ENCODE data around the gene ALPL.

ALPL gene

DNA sequence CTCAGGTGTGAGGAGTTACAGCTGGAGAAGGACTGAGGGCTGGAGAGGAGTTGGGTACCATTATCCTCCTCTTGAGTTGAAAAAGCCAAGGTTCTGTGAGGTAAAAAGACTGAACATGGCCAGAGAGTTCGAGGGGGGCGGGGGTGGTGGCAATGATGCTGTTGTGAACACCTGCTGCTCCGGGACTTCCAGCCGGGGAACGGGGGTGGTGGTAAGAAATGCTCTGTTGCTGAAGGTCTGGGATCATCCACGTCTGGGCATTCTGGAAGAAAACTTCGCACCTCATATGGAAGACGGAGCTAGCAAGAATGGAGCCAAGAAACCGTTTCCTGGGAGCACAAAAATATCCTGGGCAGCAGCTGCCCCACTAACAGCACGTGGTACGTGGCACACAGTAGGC lies 20.1 kb upstream of the ALPL start:
- H3K4me3 ChIP-seq (ENCODE audit: control insufficient read depth, low read depth, low read length) = no peak overlapping the region
- no peak for DNase-seq (ENCODE audit: low read depth)
- TF ChIP-seq, protein P1, sequence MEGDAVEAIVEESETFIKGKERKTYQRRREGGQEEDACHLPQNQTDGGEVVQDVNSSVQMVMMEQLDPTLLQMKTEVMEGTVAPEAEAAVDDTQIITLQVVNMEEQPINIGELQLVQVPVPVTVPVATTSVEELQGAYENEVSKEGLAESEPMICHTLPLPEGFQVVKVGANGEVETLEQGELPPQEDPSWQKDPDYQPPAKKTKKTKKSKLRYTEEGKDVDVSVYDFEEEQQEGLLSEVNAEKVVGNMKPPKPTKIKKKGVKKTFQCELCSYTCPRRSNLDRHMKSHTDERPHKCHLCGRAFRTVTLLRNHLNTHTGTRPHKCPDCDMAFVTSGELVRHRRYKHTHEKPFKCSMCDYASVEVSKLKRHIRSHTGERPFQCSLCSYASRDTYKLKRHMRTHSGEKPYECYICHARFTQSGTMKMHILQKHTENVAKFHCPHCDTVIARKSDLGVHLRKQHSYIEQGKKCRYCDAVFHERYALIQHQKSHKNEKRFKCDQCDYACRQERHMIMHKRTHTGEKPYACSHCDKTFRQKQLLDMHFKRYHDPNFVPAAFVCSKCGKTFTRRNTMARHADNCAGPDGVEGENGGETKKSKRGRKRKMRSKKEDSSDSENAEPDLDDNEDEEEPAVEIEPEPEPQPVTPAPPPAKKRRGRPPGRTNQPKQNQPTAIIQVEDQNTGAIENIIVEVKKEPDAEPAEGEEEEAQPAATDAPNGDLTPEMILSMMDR (conservative IDR thresholded peaks at IDR 0.05; ENCODE audit: control insufficient read depth, insufficient read depth, low read depth, low read length) = no peak

DNA sequence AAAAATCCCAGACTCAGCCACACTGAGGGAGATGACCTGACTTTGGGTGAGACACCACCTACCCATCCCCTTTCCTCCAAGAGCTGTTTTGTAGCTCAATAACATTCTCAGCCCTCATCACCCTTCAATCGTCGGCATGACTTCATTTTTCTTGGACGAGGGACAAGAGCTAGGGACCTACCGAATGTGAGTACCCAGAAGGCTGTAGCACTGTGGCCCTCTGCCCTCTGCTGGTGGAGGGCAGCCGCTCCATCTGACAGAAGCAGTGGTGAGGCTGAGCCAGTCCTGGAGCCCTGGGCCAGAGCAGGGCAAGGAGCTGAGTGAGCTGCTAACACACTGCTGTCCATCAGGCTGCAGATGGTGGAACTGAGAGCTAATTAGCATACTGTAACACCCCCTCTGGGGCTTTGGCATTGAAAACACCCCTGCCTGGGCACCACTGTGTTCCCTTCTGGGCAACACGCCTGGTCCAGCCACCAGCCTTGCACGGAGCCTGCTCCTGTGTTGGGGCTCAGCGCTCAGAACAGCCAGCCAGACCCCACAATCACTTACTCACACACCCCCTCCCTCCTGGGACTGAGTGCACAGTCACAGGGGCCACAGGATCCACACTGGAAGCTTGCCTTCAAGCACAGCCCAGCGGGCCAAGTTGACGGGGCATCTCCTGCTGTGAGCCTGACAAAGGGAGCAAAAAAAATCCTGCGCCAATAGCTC lies 18.3 kb upstream of the ALPL start:
- TF ChIP-seq, protein P1 (conservative IDR thresholded peaks at IDR 0.05; ENCODE audit: control insufficient read depth, insufficient read depth, low read depth, low read length) = peak; percentile 70
- no peak overlapping the region for H3K4me3 ChIP-seq (ENCODE audit: control insufficient read depth, low read depth, low read length)
- DNase-seq (ENCODE audit: low read depth) = peak; percentile 84

DNA sequence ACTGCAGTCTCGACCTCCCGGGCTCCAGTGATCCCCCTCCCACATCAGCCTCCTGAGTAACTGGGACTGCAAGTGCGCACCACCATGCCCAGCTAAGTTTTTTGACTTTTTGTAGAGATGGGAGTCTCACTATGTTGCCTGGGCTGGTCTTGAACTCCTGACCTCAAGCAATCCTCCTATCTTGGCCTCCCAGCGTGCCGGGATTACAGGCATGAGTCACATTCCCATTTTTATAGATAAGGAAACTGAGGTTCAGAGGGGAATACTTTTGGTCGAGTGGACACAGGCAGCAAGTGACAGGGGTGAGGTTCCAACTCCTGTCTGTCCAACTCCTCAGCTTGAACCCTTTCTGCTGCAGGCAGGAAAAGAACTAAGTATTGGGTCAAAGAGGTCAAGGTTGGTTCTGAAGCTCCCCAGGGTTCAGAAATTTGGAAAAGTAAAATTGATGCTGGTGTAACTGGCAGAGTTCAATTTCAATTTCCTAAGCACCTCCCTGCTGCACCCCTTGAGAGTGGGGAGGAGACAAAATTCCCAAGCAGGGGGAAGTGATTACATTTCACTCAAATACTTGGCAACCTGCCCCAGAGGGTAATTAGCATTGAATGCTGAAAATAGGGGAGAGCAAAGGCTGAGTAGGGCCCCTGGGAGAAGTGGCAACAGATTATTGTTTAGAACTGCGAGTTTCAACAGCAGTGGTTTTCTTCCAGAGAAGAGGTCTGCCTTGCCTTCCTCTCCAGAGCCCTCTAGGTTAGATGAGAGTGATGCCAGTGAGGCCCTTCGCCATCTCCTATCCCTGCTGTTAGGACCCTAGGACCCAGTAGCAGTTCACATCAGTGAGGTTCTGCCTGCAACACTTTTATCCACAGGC lies 17.5 kb upstream of the ALPL start:
- DNase-seq (ENCODE audit: low read depth) = no peak
- TF ChIP-seq, protein P1 (conservative IDR thresholded peaks at IDR 0.05; ENCODE audit: control insufficient read depth, insufficient read depth, low read depth, low read length) = no peak
- H3K4me3 ChIP-seq (ENCODE audit: control insufficient read depth, low read depth, low read length) = no peak overlapping the region

DNA sequence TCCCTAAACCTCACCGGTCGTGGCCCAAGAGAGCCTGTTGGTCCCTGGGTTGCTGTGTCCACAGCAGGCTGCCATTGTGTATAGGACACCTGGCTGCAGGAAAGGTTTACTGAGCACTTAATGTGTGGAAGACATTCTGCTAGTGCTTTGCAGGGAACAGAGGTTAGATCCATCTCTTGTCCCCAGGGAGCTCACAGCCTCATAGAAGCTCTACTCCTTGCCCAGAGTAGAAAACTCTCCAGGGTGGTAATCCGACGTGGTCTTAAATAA lies 16.9 kb upstream of the ALPL start:
- no peak overlapping the region for H3K4me3 ChIP-seq (ENCODE audit: control insufficient read depth, low read depth, low read length)
- TF ChIP-seq, protein P1 (conservative IDR thresholded peaks at IDR 0.05; ENCODE audit: control insufficient read depth, insufficient read depth, low read depth, low read length) = no peak
- no peak for DNase-seq (ENCODE audit: low read depth)

DNA sequence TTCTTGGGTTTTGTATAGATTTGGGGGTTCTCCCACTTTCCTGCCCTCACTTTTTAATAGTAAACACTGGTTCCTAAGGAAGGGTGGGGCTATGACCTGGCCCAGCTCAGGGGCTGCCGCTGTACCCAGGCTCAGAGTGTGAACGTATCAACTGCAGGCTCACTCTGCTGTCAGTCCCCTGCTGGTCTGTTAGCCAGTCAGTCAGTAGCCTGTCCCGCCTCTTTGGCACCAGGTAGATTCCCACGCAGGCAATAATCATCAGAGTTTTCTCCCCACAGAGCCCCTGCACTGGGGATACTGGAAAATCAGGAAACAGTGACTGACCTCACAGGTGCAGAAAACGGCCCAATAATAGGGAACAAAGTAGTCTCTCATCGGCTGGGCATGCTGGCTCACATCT lies 15.0 kb upstream of the ALPL start:
- TF ChIP-seq, protein P1 (conservative IDR thresholded peaks at IDR 0.05; ENCODE audit: control insufficient read depth, insufficient read depth, low read depth, low read length) = no peak
- no peak for DNase-seq (ENCODE audit: low read depth)
- no peak overlapping the region for H3K4me3 ChIP-seq (ENCODE audit: control insufficient read depth, low read depth, low read length)

DNA sequence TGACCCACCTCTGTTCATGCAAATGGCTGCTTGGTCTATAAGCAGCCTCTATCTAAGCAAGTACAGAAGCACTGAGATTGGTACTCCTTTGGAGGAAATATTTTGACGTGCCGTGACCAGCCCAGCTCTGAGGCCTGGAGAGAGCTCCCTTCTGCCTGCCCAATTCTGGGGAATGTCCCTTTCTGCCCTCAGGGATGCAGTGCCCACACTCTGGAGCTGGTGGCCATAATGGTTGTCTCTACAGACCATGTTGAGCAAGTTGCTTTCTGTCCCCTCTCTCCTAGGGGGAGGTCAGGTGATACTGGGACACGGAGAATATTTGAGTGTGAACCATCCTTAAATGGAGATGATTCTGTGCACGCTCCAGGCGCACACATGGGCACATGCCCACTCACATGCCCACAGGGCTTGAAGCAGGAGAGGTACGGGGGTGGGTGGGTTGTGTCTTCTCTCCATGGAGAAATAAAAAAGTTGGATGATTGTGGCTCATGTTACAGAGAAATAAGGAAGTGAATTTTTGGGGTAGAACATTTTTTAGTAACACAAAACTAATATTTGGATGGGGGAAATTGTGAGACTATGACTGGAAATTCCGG lies 13.9 kb upstream of the ALPL start:
- DNase-seq (ENCODE audit: low read depth) = no peak
- TF ChIP-seq, protein P1 (conservative IDR thresholded peaks at IDR 0.05; ENCODE audit: control insufficient read depth, insufficient read depth, low read depth, low read length) = no peak
- no peak overlapping the region for H3K4me3 ChIP-seq (ENCODE audit: control insufficient read depth, low read depth, low read length)

Data from fibroblast of mammary gland (primary cell).